Hematopoietic multipotent progenitor cell treated with erythropoietin and hydrocortisone succinate and interleukin-3 and kit ligand, for 17 days (in vitro differentiated cells): ENCODE results near the gene MYO19.
"Not testable (repeated sequence)": the region's sequence is repeated elsewhere in the genome, so short reads cannot be mapped to it uniquely, and the experiment has no call there.

Source experiments
- DNase-seq: peaks from one replicate; pipeline ENCODE4 v3.0.0-alpha.2; 2015; ENCODE audit warnings: low spot score

Gene MYO19

GRCh38 chr17:36461330-36462110, 73.1 kb downstream of the MYO19 start:
- no peak for DNase-seq

DNA sequence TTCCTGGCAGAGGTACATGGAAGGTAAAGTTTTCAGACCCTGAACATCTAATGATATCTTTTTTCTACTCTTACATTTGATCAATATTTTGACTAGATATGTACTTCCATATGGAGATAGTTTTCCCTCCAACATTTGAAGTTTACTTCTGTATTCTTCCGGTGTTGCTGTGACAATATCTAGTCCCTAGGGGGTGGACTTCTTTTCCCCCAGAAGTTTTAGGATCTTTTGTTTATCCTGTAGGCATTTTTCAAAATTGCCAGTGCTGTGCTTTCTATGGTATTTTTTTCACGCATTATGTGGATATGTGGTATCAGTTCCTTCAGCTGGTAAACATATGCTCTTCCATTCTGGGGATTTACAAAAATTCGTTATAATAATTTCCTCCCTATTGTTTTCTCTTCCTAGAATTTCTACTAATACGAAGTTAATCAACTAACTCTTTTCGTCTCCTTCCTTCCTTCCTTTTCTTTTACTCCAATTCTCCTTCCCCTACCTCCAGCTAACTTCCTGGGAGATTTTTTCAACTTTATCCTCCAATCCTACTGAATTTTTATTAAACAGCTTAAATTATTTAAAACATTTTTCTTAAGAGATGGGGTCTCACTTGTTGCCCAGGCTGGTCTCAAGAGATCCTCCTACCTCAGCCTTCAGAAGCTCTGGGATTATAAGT, 74.3 kb downstream of the MYO19 start:
- DNase-seq = no peak

GRCh38 chr17:36459601-36460000, 75.1 kb downstream of the MYO19 start:
- DNase-seq = no peak

GRCh38 chr17:36459045-36459444, 75.6 kb downstream of the MYO19 start:
- no peak for DNase-seq

DNA sequence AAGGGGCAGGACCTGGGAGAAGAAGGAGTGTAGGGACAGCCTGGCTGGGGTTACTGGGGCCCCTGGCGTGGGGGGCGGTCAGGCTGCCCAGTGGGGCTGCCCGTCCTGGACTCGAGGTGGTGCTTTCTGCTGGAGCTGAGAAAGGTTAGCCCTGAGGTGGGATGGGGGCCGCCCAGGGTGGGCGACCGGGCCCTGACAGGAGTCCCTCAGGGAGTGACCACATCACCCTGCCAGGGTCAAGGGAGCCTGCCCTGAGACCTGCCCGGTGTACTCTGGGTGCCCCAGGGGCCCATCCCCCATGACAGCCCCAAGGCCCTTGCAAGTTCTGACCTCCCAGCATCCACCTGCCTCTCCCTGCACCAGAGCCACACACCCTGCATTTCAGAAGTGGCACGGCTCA, 77.0 kb downstream of the MYO19 start:
- not testable (repeated sequence) for DNase-seq

DNA sequence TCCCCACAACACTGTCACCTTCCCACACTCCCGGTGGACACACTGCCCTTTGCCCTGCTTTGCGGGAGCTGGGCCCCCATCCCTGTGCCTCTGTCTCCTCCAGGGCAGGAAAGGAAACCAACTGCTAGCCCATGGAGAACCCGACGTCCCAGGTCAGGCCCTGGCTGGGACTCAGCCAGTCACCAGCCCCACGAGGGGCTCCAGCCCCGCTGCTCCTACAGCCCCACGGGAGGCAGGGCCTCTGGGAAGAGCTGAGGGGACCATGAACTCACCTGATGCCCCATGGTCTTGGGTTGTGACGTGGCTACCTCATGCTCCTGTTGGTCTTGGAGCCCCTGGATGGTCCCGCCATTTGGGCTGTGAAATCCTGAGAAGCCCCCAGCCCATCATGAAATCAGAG, 81.8 kb downstream of the MYO19 start:
- not testable (repeated sequence) for DNase-seq

GRCh38 chr17:36449997-36450396, 84.7 kb downstream of the MYO19 start:
- not testable (repeated sequence) for DNase-seq
